ENCODE measurements around the gene SORCS2.

SORCS2 gene

GRCh38 chr4:7439699-7440098 is 247.4 kb downstream of the SORCS2 start:
- no peak overlapping the region for H3K27ac ChIP-seq

DNA sequence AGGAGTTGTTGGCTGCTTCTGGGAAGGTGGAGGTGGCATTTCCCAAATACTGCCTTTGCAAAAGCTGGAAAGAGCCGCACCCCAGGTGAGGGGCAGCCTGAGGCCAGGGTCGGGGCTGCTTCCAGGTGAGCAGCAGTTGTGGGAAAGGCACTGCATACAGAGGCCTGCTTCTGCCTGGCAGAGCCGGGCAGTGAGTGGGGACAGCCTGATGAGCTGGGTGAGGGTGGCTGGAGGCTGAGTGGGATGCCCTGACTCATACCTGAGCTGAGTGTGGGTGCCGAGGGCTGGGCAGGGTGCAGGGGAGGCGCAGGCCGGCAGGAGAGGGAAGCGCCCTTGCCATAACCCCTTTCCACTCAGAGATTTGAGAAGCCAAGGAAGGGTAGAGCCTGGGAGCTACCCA is 248.9 kb downstream of the SORCS2 start:
- TF ChIP-seq, protein P1, sequence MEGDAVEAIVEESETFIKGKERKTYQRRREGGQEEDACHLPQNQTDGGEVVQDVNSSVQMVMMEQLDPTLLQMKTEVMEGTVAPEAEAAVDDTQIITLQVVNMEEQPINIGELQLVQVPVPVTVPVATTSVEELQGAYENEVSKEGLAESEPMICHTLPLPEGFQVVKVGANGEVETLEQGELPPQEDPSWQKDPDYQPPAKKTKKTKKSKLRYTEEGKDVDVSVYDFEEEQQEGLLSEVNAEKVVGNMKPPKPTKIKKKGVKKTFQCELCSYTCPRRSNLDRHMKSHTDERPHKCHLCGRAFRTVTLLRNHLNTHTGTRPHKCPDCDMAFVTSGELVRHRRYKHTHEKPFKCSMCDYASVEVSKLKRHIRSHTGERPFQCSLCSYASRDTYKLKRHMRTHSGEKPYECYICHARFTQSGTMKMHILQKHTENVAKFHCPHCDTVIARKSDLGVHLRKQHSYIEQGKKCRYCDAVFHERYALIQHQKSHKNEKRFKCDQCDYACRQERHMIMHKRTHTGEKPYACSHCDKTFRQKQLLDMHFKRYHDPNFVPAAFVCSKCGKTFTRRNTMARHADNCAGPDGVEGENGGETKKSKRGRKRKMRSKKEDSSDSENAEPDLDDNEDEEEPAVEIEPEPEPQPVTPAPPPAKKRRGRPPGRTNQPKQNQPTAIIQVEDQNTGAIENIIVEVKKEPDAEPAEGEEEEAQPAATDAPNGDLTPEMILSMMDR (conservative IDR thresholded peaks at IDR 0.05) = no peak
- H3K27ac ChIP-seq = no peak overlapping the region

More at GRCh38 chr4:7439699-7440098, 247.4 kb downstream of the SORCS2 start:
- TF ChIP-seq, protein P1 (conservative IDR thresholded peaks at IDR 0.05) = no peak

DNA sequence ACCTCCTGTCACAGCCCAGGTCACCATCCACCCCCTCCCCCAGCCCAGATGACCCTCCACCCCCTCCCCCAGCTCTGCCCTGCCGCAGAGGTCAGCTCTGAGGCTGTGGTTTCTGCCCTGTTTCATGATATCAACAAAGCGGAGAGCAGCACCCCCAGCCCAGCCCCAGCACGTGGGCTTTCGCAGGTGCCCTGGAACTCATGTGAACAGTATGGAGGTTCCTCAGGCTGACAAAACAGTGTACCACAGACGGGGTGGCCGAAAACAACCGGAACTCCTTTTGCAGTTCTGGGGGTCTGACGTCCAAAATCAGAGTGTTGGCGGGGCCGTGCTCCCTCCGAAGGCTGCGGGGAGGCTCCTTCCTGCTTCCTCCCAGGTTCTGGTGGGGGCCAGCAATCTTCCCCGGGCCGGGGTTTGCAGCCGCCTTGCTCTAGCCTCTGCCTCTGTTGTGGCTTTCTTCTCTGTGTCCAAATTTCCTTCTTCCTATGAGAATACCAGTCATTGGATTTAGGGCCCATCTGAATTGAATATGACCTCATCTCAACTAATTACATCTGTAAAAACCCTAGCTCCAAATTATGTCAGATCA is 250.3 kb downstream of the SORCS2 start:
- no peak overlapping the region for H3K27ac ChIP-seq
- TF ChIP-seq, protein P1 (conservative IDR thresholded peaks at IDR 0.05) = no peak

DNA sequence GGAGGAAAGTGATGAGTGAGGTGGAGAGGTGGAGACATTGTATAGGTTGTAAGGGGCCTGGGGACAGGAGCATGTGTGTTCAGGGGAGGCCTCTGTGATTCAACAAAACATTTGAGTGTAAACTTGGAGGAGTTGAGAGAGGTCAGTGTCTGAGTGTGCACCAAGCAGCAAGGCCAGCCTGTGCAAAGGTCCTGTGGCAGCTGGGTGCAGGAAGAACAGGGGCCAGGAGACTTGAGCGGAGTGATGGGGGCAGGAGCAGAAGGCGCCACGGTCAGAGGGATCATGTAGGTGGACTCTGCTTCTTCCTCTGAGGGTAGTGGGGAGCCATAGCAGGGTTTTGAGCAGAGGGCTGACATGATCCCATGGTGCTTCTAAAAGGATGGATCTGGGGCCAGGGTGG is 252.0 kb downstream of the SORCS2 start:
- TF ChIP-seq, protein P1 (conservative IDR thresholded peaks at IDR 0.05) = no peak
- H3K27ac ChIP-seq = no peak overlapping the region

DNA sequence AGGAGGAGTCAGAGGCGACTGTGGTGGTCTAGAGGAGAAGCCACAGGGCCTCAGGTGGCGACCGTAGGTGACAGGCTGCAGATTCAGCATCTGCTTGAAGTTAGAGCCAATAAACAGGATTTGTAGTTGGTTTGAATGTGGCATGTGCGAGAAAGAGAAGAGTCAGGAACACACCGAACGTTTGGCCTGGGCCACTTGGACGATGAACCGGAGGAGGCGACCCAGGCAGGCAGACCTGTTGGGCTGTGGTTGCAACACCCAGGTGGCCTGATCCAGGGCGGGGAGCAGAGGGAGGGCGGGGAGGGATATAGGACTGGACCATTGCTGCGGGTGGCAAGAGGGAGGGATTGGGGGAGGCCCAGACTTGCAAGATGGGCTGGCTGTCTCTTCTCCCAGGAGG is 252.4 kb downstream of the SORCS2 start:
- TF ChIP-seq, protein P1 (conservative IDR thresholded peaks at IDR 0.05) = no peak
- H3K27ac ChIP-seq = no peak overlapping the region

DNA sequence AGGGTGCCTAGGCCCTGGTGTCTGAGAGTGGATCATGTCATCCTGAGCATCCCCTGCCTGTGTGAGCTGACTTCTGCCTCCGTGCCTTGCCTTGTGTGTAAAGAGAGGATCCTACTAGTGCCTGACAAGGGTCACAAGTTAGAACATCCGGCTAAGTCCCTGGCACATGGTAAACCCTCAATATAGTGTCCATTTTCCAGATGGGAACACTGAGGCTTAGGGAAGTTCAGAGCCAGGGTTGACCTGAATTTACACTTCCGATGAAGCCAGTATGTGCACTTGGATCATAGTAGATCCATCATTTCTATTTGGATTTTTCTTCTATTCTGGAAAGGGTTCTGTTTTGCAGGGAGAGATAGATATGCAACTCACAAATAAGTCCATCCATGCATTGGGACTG is 254.9 kb downstream of the SORCS2 start:
- H3K27ac ChIP-seq = no peak overlapping the region
- TF ChIP-seq, protein P1 (conservative IDR thresholded peaks at IDR 0.05) = no peak

- H3K27ac ChIP-seq = no peak overlapping the region
- TF ChIP-seq, protein P1 (conservative IDR thresholded peaks at IDR 0.05) = no peak
Observed at GRCh38 chr4:7448036-7448435, 255.7 kb downstream of the SORCS2 start.
